Fibroblast of the aortic adventitia (primary cell): ENCODE data around the gene ABL2. TPM values are rescaled to one million over a fixed set of nuclear protein-coding genes. Genes with fewer than 3 reads are reported as not detected.
A peak's percentile ranks its signal among the peaks of the same experiment; 100 is the strongest.

ENCODE experiments used
- DNase-seq: peaks from one replicate; pipeline ENCODE4 v3.0.0-alpha.2; 2010; ENCODE audit warnings: low read depth
- H3K4me3 ChIP-seq: 2 replicates; pipeline ENCODE4 v1.5.1; 2011; ENCODE audit warnings: low read depth, mild to moderate bottlenecking, control low read depth, low read length, moderate library complexity
- CTCF ChIP-seq: IDR thresholded peaks from 2 replicates; pipeline ENCODE4 v1.5.1; 2011; ENCODE audit warnings: mild to moderate bottlenecking, low read length, control low read depth, inconsistent platforms; ENCODE audit not compliant: insufficient read depth
- total RNA-seq: library from RNA; depleted of rRNA; stranded (reverse); fragments of >200 nt; gene quantifications from 2 replicates; pipeline ENCODE4 v1.2.3, GENCODE V29; 2012; ENCODE audit warnings: low replicate concordance

ABL2 gene
- total RNA-seq, 1 donor = 67.2 TPM

- H3K4me3 ChIP-seq = no peak overlapping the region
- TF ChIP-seq CTCF = no peak
- peak; percentile 63 for DNase-seq
Measured at GRCh38 chr1:179124873-179125272, 104.6 kb downstream of the ABL2 start.

GRCh38 chr1:179121159-179121938, 108.1 kb downstream of the ABL2 start:
- DNase-seq = peak; percentile 82
- peak; percentile 73 for TF ChIP-seq CTCF
- H3K4me3 ChIP-seq = no peak overlapping the region

- DNase-seq = no peak
- TF ChIP-seq CTCF = no peak
Measured at GRCh38 chr1:179120736-179121135, 108.7 kb downstream of the ABL2 start.

GRCh38 chr1:179119513-179119912, 110.0 kb downstream of the ABL2 start:
- H3K4me3 ChIP-seq = no peak overlapping the region
- no peak for DNase-seq
- TF ChIP-seq CTCF = no peak

More at GRCh38 chr1:179120736-179121135, 108.7 kb downstream of the ABL2 start:
- no peak overlapping the region for H3K4me3 ChIP-seq

GRCh38 chr1:179115181-179115580, 114.3 kb downstream of the ABL2 start:
- no peak for DNase-seq
- TF ChIP-seq CTCF = no peak

GRCh38 chr1:179108644-179109043, 120.8 kb downstream of the ABL2 start:
- no peak for DNase-seq
- no peak for TF ChIP-seq CTCF

More at GRCh38 chr1:179115181-179115580, 114.3 kb downstream of the ABL2 start:
- no peak overlapping the region for H3K4me3 ChIP-seq

More at GRCh38 chr1:179108644-179109043, 120.8 kb downstream of the ABL2 start:
- H3K4me3 ChIP-seq = no peak overlapping the region
